Activated effector memory CD4-positive, alpha-beta T cell treated with anti-CD3 and anti-CD28 coated beads, Interleukin-2, amount 50 U/mL, for 16 hours (primary cell): ENCODE measurements around the gene EPHX1.
"Not testable (repeated sequence)": the region's sequence is repeated elsewhere in the genome, so short reads cannot be mapped to it uniquely, and the experiment has no call there.

Source experiments
- DNase-seq: peaks from one replicate; pipeline ENCODE4 v3.0.0-alpha.2; 2020

Gene EPHX1

GRCh38 chr1:225882694-225883615 is 73.0 kb downstream of the EPHX1 start:
- peak; percentile 77 for DNase-seq

GRCh38 chr1:225883616-225884265 is 73.8 kb downstream of the EPHX1 start:
- DNase-seq = no peak

GRCh38 chr1:225885336-225885735 is 75.4 kb downstream of the EPHX1 start:
- DNase-seq = no peak

DNA sequence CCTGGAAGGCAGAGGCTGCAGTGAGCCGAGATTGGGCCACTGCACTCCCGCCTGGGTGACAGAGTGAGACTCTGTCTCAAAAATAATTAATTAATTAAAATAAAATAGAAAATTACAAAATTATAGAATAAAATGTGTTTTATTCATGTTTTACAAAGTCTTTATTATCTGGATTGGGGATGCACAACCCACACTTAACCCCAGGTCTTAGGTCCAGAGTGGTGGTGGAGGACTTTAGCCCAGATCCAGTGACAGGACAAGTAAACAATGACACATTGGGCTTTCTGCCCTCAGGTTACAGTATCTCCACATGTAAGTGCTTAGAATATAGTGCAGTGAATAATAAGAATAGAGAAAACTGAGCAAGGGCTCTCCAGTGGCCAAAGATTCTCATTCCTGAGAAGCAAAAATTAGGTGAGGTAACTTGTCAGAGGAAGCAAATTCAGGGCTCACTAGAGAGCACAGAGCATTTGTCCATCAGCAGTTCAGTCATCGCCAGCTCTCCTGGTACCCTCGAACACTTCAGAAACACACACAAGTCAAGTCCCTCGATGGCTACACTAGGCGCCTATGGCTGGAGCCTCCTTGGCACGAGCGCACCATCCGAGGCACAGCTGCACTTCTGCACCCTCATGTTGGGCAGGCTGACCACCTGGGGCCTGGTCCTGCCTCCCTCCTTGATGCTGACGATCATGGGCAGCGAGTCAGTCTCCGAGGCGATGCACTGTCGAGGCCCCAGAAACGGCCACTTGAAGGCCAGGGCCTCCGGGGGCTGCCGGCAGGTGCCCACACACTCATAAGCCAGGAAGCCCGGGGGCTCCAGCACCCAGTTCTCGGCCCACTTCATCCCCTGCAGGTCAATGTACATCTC is 76.5 kb downstream of the EPHX1 start:
- no peak for DNase-seq

GRCh38 chr1:225887030-225887314 is 77.0 kb downstream of the EPHX1 start:
- DNase-seq = no peak

GRCh38 chr1:225887554-225888288 is 77.8 kb downstream of the EPHX1 start:
- not testable (repeated sequence) for DNase-seq

GRCh38 chr1:225888289-225888897 is 78.5 kb downstream of the EPHX1 start:
- no peak for DNase-seq

GRCh38 chr1:225888898-225889601 is 79.1 kb downstream of the EPHX1 start, which contains the start of gene LEFTY1:
Gene LEFTY1 (minus strand): TSS chr1:225889146. CDS start chr1:225889066, 80 bp downstream.
- no peak for DNase-seq

DNA sequence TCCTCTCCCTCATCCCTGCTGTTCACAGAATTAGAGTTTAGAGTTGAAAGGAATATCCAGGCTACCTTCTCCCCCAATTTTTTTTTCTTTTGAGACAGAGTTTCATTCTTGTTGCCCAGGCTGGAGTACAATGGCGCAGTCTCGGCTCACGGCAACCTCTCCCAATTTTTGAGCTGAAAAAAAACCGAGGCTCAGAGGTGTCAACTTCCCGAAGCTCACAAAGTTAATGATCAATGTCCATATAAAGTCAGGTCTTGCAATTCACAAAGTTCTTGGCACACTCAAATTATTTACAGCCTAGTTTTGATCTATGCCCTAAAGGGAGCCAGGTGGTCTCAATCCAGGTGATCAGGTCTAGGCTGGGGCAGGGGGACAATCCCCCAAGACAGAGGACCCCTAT is 79.8 kb downstream of the EPHX1 start:
- DNase-seq = no peak

DNA sequence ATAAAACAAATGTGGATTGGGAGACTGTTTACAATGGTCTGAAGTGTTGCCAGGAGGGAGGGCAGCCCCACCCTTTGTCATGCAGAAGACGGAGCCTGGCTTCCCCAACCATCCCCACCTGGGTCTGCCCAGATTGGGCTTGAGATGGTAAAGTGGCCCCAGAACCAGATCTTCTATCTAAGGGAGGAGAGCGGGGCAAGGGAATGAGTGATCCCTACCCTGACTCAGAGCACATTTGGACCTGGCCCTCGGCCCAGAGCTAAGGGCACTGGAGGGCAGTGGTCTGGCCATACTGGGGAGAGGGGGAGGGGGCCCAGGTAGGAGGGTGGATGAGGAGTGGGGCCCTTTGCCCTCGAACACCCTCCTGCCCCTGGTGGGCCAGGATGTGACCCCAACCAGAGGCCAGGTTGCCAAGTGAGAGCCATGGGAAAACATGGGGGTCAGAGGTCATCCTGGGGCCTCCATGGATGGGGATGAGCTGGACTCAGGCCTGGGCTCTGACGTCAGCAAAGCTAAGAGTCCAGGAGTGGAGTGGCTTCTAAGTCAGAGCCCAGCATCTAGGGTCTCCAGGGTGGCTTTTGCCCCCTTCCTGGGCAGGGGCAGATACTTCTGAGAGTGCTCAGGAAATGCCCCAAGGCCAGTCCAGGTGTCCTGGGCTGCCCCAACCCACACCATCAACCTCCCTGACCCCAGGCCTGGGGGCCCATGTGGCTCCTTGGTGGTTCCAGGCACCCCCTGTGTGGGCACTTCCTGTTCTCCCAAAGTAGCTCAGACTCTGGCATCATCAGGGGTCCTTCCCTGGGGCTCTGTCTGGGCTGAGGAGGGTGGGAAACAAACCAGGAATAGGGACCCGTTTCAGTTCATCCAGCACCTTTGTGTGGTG is 80.7 kb downstream of the EPHX1 start:
- no peak for DNase-seq

GRCh38 chr1:225891229-225891972 is 81.5 kb downstream of the EPHX1 start:
- DNase-seq = no peak

GRCh38 chr1:225892307-225892706 is 82.4 kb downstream of the EPHX1 start:
- DNase-seq = no peak
